Measurements from ENCODE around the gene RPL27A. TPM values are rescaled to one million over a fixed set of nuclear protein-coding genes. Genes with fewer than 3 reads are reported as not detected.
"Not testable (repeated sequence)": the region's sequence is repeated elsewhere in the genome, so short reads cannot be mapped to it uniquely, and the experiment has no call there.

RPL27A gene
- total RNA-seq, 1 donor = 965 TPM

DNA sequence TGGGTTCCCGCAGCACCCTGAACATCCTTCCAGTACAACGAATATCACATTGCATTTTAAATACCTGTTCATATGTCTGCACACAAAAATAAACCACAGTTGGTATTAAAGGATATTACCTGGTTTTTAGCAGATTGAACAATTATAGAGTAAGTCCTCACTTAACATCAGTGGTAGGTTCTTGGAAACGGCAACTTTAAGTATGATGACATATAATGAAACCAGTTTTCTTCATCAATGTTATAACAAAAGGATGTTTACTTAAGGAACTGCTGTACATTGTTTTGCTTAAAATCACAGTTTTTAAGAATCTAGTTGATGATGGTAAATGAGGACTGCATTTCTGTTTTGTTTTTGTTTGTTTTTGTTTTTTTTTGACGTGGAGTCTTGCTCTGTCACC lies 28.1 kb upstream of the RPL27A start:
- TF ChIP-seq, protein P1, sequence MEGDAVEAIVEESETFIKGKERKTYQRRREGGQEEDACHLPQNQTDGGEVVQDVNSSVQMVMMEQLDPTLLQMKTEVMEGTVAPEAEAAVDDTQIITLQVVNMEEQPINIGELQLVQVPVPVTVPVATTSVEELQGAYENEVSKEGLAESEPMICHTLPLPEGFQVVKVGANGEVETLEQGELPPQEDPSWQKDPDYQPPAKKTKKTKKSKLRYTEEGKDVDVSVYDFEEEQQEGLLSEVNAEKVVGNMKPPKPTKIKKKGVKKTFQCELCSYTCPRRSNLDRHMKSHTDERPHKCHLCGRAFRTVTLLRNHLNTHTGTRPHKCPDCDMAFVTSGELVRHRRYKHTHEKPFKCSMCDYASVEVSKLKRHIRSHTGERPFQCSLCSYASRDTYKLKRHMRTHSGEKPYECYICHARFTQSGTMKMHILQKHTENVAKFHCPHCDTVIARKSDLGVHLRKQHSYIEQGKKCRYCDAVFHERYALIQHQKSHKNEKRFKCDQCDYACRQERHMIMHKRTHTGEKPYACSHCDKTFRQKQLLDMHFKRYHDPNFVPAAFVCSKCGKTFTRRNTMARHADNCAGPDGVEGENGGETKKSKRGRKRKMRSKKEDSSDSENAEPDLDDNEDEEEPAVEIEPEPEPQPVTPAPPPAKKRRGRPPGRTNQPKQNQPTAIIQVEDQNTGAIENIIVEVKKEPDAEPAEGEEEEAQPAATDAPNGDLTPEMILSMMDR (IDR thresholded peaks at IDR 0.05; ENCODE audit: insufficient read depth, low read length) = no peak
- peak; percentile 24 for DNase-seq (ENCODE audit: low read depth)
- H3K4me3 ChIP-seq (ENCODE audit: low read depth, low read length) = no peak overlapping the region

DNA sequence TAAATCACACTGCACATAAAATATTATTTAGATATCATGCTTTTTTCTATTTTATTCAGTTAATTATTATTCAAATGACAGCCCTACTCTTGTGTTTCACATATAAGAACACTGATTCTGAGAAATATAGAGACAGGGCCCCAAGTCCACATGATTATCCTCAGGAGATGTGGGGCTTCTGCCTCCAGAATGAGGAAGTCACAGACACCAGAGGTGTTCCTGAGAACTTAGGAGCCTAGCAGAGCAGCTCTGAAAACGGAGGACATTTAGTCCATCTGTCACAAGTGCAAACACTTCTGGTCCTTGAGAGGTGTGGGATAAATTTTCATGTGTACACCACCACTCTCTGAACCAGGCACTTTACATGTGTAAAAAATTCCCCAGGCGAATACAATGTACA lies 26.3 kb upstream of the RPL27A start:
- H3K4me3 ChIP-seq (ENCODE audit: low read depth, low read length) = no peak overlapping the region
- no peak for DNase-seq (ENCODE audit: low read depth)
- TF ChIP-seq, protein P1 (IDR thresholded peaks at IDR 0.05; ENCODE audit: insufficient read depth, low read length) = no peak

DNA sequence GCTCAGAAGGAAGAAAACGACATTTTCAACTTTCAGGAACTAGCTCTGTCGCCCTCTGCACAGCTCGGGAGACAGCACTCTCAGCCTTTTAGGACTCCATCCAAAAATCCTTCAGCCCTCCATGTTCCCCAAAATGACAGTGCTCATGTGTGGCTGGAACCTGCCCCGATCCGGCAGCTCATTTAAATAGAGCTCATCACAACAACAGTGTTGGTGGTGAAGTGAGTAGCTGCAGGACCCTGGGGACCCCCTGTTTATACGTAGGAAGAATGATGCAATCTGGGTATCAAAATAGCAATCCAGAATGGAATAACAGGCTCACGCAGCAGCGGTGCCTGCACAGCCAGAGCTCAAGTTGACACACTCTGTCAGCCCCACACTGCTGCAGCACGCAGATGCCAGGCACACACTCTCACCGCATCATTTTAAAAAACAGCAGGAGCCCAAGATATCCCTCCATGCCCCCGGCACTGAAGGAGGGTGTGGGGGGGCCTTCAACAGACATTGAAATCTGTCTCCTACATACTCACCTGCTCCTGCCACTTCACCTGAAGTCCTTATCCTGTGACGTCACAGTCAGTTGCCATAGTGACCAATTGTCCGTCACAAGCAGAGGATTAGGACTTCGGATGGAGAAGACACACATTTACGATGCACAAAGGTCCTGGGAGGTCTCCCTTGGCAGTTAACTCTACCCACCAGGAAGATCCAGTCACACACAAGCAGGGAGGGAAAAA lies 24.1 kb upstream of the RPL27A start:
- H3K4me3 ChIP-seq (ENCODE audit: low read depth, low read length) = no peak overlapping the region
- peak; percentile 61 for DNase-seq (ENCODE audit: low read depth)
- TF ChIP-seq, protein P1 (IDR thresholded peaks at IDR 0.05; ENCODE audit: insufficient read depth, low read length) = no peak

DNA sequence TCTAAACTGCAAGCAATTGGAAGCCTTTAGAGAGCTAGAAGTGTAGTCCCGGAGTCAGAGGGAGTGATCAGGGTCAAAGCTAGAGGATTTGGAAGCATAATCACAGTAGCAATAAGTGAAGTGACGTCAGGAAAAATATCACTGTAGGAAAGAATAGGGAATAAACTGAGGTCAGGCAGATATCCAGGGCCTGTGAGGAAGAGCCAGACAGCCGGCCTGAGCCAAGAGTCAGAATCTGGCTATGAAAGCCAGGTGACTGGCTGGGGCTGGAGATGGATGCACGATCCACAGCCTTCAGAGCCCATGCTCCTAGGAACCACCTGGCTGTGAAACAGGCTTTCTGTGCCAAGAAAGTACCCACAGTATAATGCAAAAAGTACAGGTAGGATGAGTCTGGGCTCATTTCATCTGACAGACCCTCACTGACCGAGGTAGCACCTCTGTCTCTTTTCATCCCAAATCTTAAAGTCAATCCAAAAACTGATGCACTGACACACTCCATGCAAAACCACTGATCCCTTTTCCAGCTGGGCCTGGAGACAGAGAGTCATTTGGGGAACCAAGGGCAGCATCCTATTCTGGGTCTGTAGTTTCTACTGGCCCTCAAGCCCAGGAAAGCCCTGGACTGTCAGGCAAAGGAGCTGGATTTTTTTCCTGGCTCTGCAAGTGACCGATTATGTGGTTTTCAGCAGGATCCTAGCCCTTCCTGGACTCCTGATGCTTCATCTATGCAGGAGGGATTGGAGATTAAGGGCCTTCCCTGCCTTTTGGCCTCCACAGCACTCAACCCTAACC lies 21.4 kb upstream of the RPL27A start:
- TF ChIP-seq, protein P1 (IDR thresholded peaks at IDR 0.05; ENCODE audit: insufficient read depth, low read length) = no peak

DNA sequence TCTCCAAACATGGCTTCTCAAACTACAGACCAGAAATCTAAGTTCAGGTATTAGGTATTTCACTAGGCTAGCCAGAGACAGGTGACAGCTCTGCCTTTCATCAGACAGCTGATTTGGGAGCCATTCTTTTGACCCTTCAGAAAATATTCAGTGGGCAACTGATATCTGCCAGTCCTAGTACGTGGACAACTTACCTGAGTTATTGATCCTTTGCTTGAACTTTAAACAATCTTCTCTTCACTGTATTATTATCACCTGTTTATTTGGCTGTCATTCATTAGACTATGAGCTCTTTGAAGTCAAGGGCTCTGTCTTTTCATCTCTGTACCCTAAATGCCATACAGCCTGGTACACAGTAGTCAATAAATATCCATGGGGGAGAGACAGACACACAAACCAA lies 17.4 kb upstream of the RPL27A start:
- TF ChIP-seq, protein P1 (IDR thresholded peaks at IDR 0.05; ENCODE audit: insufficient read depth, low read length) = no peak
- no peak for DNase-seq (ENCODE audit: low read depth)
- H3K4me3 ChIP-seq (ENCODE audit: low read depth, low read length) = no peak overlapping the region

More for the DNA sequence above, 21.4 kb upstream of the RPL27A start:
- DNase-seq (ENCODE audit: low read depth) = no peak
- no peak overlapping the region for H3K4me3 ChIP-seq (ENCODE audit: low read depth, low read length)

DNA sequence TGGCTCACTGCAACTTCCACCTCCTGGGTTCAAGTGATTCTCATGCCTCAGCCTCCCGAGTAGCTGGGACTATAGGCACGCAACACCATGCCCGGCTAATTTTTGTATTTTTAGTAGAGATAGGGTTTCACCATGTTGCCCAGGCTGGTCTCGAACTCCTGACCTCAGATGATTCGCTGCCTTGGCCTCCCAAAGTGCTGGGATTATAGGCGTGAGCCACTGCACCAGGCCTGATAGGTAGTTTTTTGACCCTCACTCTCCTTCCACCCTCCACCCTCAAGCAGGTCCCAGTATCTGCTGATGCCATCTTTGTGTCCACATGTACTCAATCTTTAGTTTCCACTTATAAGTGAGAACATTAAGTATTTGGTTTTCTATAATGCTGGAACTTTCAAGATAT lies 12.5 kb upstream of the RPL27A start:
- DNase-seq (ENCODE audit: low read depth); H3K4me3 ChIP-seq (ENCODE audit: low read depth, low read length): not testable (repeated sequence)

DNA sequence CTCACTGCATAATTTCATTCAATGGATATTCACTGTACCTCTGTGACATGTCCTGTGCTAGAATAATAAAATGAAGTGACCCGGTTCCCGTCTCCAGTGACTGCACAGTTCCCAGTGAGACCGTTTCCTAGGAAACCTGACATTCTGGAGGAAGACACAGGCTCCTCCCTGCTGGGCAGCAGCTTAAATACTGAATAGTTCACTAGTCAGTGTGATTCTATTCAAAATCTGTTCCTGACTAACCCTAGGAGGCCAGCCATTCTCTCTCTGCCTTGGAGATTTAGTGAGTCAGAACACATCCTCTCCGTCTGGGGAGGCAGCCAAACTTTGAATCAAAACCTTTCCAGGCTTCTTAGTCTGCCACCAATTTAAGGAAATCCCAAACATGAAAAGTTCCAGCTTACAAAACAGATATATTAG lies 11.4 kb upstream of the RPL27A start:
- H3K4me3 ChIP-seq (ENCODE audit: low read depth, low read length) = peak overlapping the region; percentile 14
- DNase-seq (ENCODE audit: low read depth) = peak; percentile 98
- TF ChIP-seq, protein P1 (IDR thresholded peaks at IDR 0.05; ENCODE audit: insufficient read depth, low read length) = no peak

Measured in fibroblast of the aortic adventitia (primary cell).